Glomerular visceral epithelial cell (primary cell): ENCODE results near the gene SLC28A3.

ENCODE experiments used
- DNase-seq: peaks from one replicate; pipeline ENCODE4 v3.0.0-alpha.2; 2016; ENCODE audit errors: extremely low spot score

SLC28A3 gene

GRCh38 chr9:84239343-84239742 lies 101.2 kb downstream of the SLC28A3 start:
- DNase-seq, result peak; percentile 11

GRCh38 chr9:84238652-84239051 lies 101.9 kb downstream of the SLC28A3 start:
- DNase-seq, result no peak

- no peak for DNase-seq
Measured at GRCh38 chr9:84235511-84235910, 105.0 kb downstream of the SLC28A3 start.

- DNase-seq, result peak; percentile 18
Measured at GRCh38 chr9:84230355-84231145, 110.0 kb downstream of the SLC28A3 start.

- DNase-seq, result no peak
Measured at GRCh38 chr9:84229191-84229590, 111.4 kb downstream of the SLC28A3 start.

GRCh38 chr9:84228130-84228720 lies 112.3 kb downstream of the SLC28A3 start:
- no peak for DNase-seq

- no peak for DNase-seq
Measured at GRCh38 chr9:84226126-84226525, 114.4 kb downstream of the SLC28A3 start.
